Gastroesophageal sphincter (tissue), 4 donors: Measurements from ENCODE around the gene SCGB1C2. TPM values are rescaled to one million over a fixed set of nuclear protein-coding genes. Genes with fewer than 3 reads are reported as not detected.

Experiments
- ATAC-seq: fragments of 150-250 bp; one replicate; pipeline ENCODE4 v1.9.1; 2016; ENCODE audit warnings: mild to moderate bottlenecking, moderate library complexity
- H3K27ac ChIP-seq, 4 donors: fragments of 200-600 bp; sonication (generic) in 3 of 4; 1 replicate in 3 of 4; 2 replicates in 1 of 4; pipeline ENCODE4 v1.5.1; 2016 to 2019
- H3K27me3 ChIP-seq: fragments of 200-600 bp; sonication (generic); one replicate; pipeline ENCODE4 v1.5.1; 2019
- H3K36me3 ChIP-seq, 2 donors: fragments of 200-600 bp; sonication (generic); one replicate each; pipeline ENCODE4 v1.5.1; 2019; ENCODE audit warnings: control low read depth in 1 of 2
- H3K4me1 ChIP-seq, 3 donors: fragments of 200-600 bp; sonication (generic); 1 replicate in 2 of 3; 2 replicates in 1 of 3; pipeline ENCODE4 v1.5.1; 2016 to 2019; ENCODE audit warnings: control low read depth in 2 of 3
- H3K4me3 ChIP-seq, 2 donors: fragments of 200-600 bp; sonication (generic); one replicate each; pipeline ENCODE4 v1.5.1; 2019; ENCODE audit warnings: mild to moderate bottlenecking in 1 of 2, moderate library complexity in 1 of 2
- H3K9me3 ChIP-seq, 3 donors: fragments of 200-600 bp; sonication (generic); one replicate each; pipeline ENCODE4 v1.5.1; 2017 to 2019; ENCODE audit warnings: control low read depth in 2 of 3
- EP300 ChIP-seq: sonication (generic); formaldehyde crosslinking; IDR thresholded peaks from one replicate; pipeline ENCODE4 v1.6.1; 2017; ENCODE audit warnings: antibody characterized with exemption, mild to moderate bottlenecking
- POLR2A ChIP-seq, 2 donors: fragments of 450-650 bp; IDR thresholded peaks; one replicate each; pipeline ENCODE4 v1.6.1; 2017; ENCODE audit warnings: antibody characterized with exemption in 2 of 2, mild to moderate bottlenecking in 2 of 2, moderate library complexity in 1 of 2
- POLR2AphosphoS5 ChIP-seq: sonication (generic); formaldehyde crosslinking; IDR thresholded peaks from one replicate; pipeline ENCODE4 v1.6.1; 2017; ENCODE audit warnings: antibody characterized with exemption
- WGBS, 2 donors: methylation state at CpG; one replicate each; pipeline ENCODE4 v1.1.5; 2018; ENCODE audit warnings: low coverage in 1 of 2; 5-methylcytosine and 5-hydroxymethylcytosine counted together
- total RNA-seq, 4 donors: library from RNA; depleted of rRNA; stranded (reverse); fragments of >200 nt; gene quantifications; one replicate each; pipeline ENCODE4 v1.1.0, GENCODE V29; 2016
- TF ChIP-seq, protein P1 (sequence below), 4 experiments: fragments of 200-600 bp in 2 of 4; fragments of 450-650 bp in 2 of 4; sonication (generic) in 1 of 4; IDR thresholded peaks; one replicate each; pipeline ENCODE4 v1.5.1; 2017 to 2019; ENCODE audit warnings: antibody characterized with exemption in 4 of 4, mild to moderate bottlenecking in 2 of 4, moderate library complexity in 2 of 4

The SCGB1C2 gene
- total RNA-seq, 4 donors from 2014 or later, result not detected

DNA sequence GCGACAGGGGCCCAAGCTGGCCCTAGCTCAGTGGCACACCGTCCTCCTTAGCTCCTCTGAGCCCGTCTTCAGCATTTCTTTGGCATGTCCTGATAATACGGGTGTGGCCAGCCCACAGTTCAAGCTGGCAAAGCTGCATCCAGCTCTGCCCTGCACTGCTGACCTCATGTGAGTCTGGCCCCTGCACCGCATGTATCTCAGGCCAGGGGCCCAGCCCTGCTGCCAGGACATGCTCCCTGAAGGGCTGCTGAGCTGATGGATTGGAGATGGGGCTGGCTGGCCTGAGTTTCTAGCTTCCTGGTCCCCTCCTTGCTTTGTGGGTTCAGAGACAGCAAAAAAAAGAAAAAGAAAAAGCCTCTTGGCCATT, 41.7 kb downstream of the SCGB1C2 start:
- Histone ChIP-seq H3K36me3 (no peaks in the 10 kb centered on the region), H3K4me3 (peak overlapping the region in 1 of 2 donors; percentile 56), H3K27ac (peak overlapping the region in 3 of 4 donors; percentile 4 to 80 (median 27)), H3K9me3 (no peaks in the 10 kb centered on the region), H3K27me3 (peaks cover 96% of the 10 kb centered on the region), H3K4me1 (peaks cover 0 to 39% (median 4%) of the 10 kb centered on the region in 3 donors)
- ATAC-seq, result no peak
- TF ChIP-seq, protein P1, sequence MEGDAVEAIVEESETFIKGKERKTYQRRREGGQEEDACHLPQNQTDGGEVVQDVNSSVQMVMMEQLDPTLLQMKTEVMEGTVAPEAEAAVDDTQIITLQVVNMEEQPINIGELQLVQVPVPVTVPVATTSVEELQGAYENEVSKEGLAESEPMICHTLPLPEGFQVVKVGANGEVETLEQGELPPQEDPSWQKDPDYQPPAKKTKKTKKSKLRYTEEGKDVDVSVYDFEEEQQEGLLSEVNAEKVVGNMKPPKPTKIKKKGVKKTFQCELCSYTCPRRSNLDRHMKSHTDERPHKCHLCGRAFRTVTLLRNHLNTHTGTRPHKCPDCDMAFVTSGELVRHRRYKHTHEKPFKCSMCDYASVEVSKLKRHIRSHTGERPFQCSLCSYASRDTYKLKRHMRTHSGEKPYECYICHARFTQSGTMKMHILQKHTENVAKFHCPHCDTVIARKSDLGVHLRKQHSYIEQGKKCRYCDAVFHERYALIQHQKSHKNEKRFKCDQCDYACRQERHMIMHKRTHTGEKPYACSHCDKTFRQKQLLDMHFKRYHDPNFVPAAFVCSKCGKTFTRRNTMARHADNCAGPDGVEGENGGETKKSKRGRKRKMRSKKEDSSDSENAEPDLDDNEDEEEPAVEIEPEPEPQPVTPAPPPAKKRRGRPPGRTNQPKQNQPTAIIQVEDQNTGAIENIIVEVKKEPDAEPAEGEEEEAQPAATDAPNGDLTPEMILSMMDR (IDR thresholded peaks at IDR 0.05), result no peak
- TF ChIP-seq POLR2AphosphoS5, result no peak
- TF ChIP-seq POLR2A (IDR thresholded peaks at IDR 0.05), result no peak
- no peak for TF ChIP-seq EP300
- no CpG with 5 or more reads among the region's 5 CpGs for WGBS, 2 donors

DNA sequence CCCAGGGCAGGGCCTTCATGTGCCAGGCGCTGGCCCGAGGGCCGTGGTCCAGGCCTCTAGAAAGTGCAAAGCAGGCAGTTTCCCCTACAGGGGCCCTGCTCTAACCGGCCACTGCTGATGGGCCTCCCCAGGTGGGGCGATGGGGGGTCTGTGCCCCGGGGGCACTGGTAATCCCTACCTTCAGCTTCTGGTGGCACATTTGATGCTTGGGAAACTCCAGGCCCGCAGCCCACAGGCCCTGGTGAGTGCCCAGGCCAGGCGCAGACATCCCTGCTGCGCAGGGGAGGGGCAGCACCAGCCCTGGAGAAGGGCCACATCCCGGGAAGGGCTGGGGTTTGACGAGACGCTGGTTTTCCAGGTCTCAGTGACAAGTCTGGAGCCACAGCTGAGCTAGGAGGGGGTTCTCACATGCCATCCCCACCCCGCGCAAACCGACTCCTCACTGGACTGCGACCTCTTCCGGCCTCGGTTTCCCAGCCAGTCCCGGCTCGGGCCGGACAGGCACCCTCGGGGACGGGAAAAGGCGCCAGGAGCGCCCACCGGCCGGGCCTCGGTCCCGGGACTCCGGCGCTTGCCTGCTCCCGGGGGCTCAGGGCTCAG, 42.5 kb downstream of the SCGB1C2 start:
- no peak for TF ChIP-seq POLR2AphosphoS5
- no peak for TF ChIP-seq POLR2A (IDR thresholded peaks at IDR 0.05)
- TF ChIP-seq, protein P1 (IDR thresholded peaks at IDR 0.05), result no peak
- TF ChIP-seq EP300, result no peak
- Histone ChIP-seq H3K4me1 (peaks cover 0 to 39% (median 4%) of the 10 kb centered on the region in 3 donors), H3K27me3 (peaks cover 94% of the 10 kb centered on the region), H3K4me3 (peak overlapping the region; percentile 23 to 56), H3K9me3 (no peaks in the 10 kb centered on the region), H3K36me3 (no peaks in the 10 kb centered on the region), H3K27ac (peak overlapping the region in 3 of 4 donors; percentile 63 to 80 (median 65))
- ATAC-seq, result no peak
- no CpG with 5 or more reads among the region's 32 CpGs for WGBS, 2 donors

DNA sequence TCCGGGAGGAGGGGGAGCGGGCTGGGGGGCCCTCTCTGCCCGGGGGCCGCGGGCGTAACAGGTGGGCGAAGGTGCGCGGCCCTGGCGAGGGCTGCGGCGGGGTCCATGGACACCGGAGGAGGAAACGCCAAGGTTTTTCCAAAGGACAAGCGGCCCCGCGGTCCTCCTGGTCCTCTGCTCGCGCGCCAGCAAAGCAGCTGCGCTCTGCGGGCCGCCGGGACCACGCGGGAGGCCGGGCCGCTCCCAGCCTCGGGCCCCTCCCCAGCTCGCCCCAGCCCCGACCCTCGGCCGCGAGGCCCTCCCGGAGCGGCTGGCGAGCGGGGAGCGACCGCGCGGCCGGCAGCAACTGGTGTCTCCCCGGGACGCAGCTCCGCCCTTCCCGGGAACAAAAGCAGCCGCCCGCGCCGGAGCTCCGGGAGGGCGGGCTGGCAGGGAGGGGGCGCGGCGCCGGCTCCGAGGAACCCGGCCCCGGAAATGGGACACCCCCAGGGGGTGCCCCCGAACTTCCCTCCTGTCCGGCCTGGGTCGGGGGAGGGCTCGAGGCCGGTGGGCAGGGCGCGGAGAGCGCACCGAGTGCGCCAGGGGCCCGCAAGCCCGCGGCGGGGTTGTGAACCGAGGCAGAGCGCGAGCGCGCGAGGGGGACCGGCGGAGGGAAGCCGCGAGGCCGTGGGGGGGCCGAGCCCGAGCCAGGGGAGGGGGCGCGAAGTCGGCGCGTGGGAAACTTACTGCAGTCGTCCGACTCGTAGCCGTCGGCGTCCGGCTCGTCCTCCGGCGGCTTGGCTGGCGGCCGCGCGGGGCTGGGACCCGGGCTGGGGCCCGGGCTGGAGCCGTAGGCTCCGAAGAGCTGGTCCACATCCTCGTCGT, 43.2 kb downstream of the SCGB1C2 start:
- Histone ChIP-seq H3K4me3 (peak overlapping the region; percentile 23 to 56), H3K27me3 (peaks cover 94% of the 10 kb centered on the region), H3K27ac (peak overlapping the region in 3 of 4 donors; percentile 63 to 80 (median 65)), H3K9me3 (no peaks in the 10 kb centered on the region), H3K4me1 (peaks cover 0 to 39% (median 4%) of the 10 kb centered on the region in 3 donors), H3K36me3 (no peaks in the 10 kb centered on the region)
- no CpG with 5 or more reads among the region's 112 CpGs for WGBS, 2 donors
- ATAC-seq, result no peak
- TF ChIP-seq POLR2A (IDR thresholded peaks at IDR 0.05), result no peak

- peaks cover 88% of the 10 kb centered on the region for H3K27me3 ChIP-seq
- 39% methylated on average over 3 of the region's 120 CpGs; no CpG with 5 or more reads in 1 of the 2 donors for WGBS, 2 donors
- peaks cover 0 to 39% (median 4%) of the 10 kb centered on the region in 3 donors for H3K4me1 ChIP-seq
- TF ChIP-seq, protein P1 (IDR thresholded peaks at IDR 0.05), result peak in 1 of 4 experiments; percentile 21
- TF ChIP-seq EP300, result no peak
- peak within 1 kb of the TSS in 3 of 4 donors; percentile 63 to 80 (median 65) for H3K27ac ChIP-seq
- no peaks in the 10 kb centered on the region for H3K36me3 ChIP-seq
- H3K4me3 ChIP-seq, result peak within 1 kb of the TSS; percentile 23 to 56
- ATAC-seq, result peak; percentile 86
- H3K9me3 ChIP-seq, result no peaks in the 10 kb centered on the region
These were observed 44.1 kb downstream of the SCGB1C2 start, which contains the start of gene DOC2B for GRCh38 chr17:181245-182049. Gene DOC2B (minus strand): TSS chr17:181650. CDS start chr17:181479, 171 bp downstream.
